ENCODE results near the gene NUDT15.
"Not testable (repeated sequence)": the region's sequence is repeated elsewhere in the genome, so short reads cannot be mapped to it uniquely, and the experiment has no call there.

Gene NUDT15

GRCh38 chr13:48043789-48044503 lies 6.4 kb downstream of the NUDT15 start:
- DNase-seq: no peak

GRCh38 chr13:48050550-48050949 lies 13.0 kb downstream of the NUDT15 start:
- no peak for DNase-seq

GRCh38 chr13:48054601-48055000 lies 17.1 kb downstream of the NUDT15 start:
- no peak for DNase-seq

GRCh38 chr13:48055712-48056111 lies 18.2 kb downstream of the NUDT15 start:
- DNase-seq: no peak

GRCh38 chr13:48058536-48058935 lies 21.0 kb downstream of the NUDT15 start:
- DNase-seq: not testable (repeated sequence)

- DNase-seq: not testable (repeated sequence)
Measured at GRCh38 chr13:48059951-48060350, 22.4 kb downstream of the NUDT15 start.

GRCh38 chr13:48066310-48066989 lies 28.9 kb downstream of the NUDT15 start:
- DNase-seq: peak; percentile 10

- DNase-seq: no peak
Measured at GRCh38 chr13:48068036-48068435, 30.5 kb downstream of the NUDT15 start.

GRCh38 chr13:48068952-48069351 lies 31.4 kb downstream of the NUDT15 start:
- no peak for DNase-seq

GRCh38 chr13:48069573-48069972 lies 32.0 kb downstream of the NUDT15 start:
- no peak for DNase-seq

GRCh38 chr13:48070942-48071341 lies 33.4 kb downstream of the NUDT15 start:
- no peak for DNase-seq

GRCh38 chr13:48072304-48072703 lies 34.8 kb downstream of the NUDT15 start:
- no peak for DNase-seq

GRCh38 chr13:48072787-48073186 lies 35.3 kb downstream of the NUDT15 start:
- DNase-seq: no peak

- DNase-seq: no peak
Measured at GRCh38 chr13:48074006-48074405, 36.5 kb downstream of the NUDT15 start.

GRCh38 chr13:48078251-48078656 lies 40.7 kb downstream of the NUDT15 start:
- peak; percentile 36 for DNase-seq

GRCh38 chr13:48081739-48082138 lies 44.2 kb downstream of the NUDT15 start:
- DNase-seq: no peak

GRCh38 chr13:48086272-48086671 lies 48.7 kb downstream of the NUDT15 start:
- DNase-seq: no peak

GRCh38 chr13:48093588-48093987 lies 56.1 kb downstream of the NUDT15 start:
- no peak for DNase-seq

- no peak for DNase-seq
Measured at GRCh38 chr13:48094404-48094780, 56.9 kb downstream of the NUDT15 start.

GRCh38 chr13:48094781-48095502 lies 57.4 kb downstream of the NUDT15 start, which contains the start of gene MED4:
MED4 (minus strand) TSS chr13:48095104; CDS start chr13:48095078, 26 bp downstream.
- DNase-seq: peak; percentile 97

- DNase-seq: no peak
Measured at GRCh38 chr13:48096670-48097069, 59.1 kb downstream of the NUDT15 start.

All from CD4-positive, alpha-beta T cell treated with Interleukin-12 subunit alpha and Interleukin-12 subunit beta, for 1 hour (primary cell).